Kidney epithelial cell (primary cell): Measurements from ENCODE around the gene CDC42BPA. TPM values are rescaled to one million over a fixed set of nuclear protein-coding genes. Genes with fewer than 3 reads are reported as not detected.

Experiments
- DNase-seq: peaks from one replicate; pipeline ENCODE4 v3.0.0-alpha.2; 2010; ENCODE audit warnings: low read depth
- H3K27me3 ChIP-seq: 2 replicates; pipeline ENCODE4 v1.6.0; 2011; ENCODE audit warnings: low read length; ENCODE audit not compliant: control insufficient read depth, insufficient read depth
- H3K36me3 ChIP-seq: 2 replicates; pipeline ENCODE4 v1.5.1; 2011; ENCODE audit warnings: low read length; ENCODE audit not compliant: control insufficient read depth, insufficient read depth
- H3K4me3 ChIP-seq: 2 replicates; pipeline ENCODE4 v1.5.1; 2011; ENCODE audit warnings: low read depth, mild to moderate bottlenecking, control low read depth, low read length
- total RNA-seq: library from RNA; depleted of rRNA; stranded (reverse); fragments of >200 nt; gene quantifications from 2 replicates; pipeline ENCODE4 v1.2.3, GENCODE V29; 2015
- TF ChIP-seq, protein P1 (sequence below): IDR thresholded peaks from 2 replicates; pipeline ENCODE4 v1.5.1; 2011; ENCODE audit warnings: mild to moderate bottlenecking, moderate library complexity, low read length, control low read depth, inconsistent platforms; ENCODE audit not compliant: insufficient read depth, poor library complexity, severe bottlenecking

The CDC42BPA gene
- total RNA-seq, 1 donor from 2014 or later = 33.4 TPM

DNA sequence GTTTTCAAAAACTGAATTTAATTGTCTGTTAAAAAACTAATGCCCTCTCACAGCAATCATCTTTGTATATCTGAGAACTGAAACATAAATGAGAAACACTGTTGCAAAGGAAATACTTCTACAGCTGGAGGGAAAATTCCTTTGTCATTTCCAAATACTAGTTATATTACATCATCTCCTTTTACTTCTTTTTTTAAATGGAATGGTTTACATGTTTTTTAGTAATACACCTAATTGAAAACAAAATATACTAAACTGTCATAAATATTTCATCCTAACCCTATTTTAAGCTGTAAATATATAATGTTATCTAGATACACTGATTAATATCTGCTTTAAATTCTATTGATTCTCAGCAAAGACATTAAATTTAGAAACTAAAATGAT is 19.1 kb downstream of the CDC42BPA start:
- TF ChIP-seq, protein P1, sequence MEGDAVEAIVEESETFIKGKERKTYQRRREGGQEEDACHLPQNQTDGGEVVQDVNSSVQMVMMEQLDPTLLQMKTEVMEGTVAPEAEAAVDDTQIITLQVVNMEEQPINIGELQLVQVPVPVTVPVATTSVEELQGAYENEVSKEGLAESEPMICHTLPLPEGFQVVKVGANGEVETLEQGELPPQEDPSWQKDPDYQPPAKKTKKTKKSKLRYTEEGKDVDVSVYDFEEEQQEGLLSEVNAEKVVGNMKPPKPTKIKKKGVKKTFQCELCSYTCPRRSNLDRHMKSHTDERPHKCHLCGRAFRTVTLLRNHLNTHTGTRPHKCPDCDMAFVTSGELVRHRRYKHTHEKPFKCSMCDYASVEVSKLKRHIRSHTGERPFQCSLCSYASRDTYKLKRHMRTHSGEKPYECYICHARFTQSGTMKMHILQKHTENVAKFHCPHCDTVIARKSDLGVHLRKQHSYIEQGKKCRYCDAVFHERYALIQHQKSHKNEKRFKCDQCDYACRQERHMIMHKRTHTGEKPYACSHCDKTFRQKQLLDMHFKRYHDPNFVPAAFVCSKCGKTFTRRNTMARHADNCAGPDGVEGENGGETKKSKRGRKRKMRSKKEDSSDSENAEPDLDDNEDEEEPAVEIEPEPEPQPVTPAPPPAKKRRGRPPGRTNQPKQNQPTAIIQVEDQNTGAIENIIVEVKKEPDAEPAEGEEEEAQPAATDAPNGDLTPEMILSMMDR = no peak
- Histone ChIP-seq H3K4me3 (no peak overlapping the region), H3K36me3 (no peaks in the 10 kb centered on the region), H3K27me3 (no peaks in the 10 kb centered on the region)
- no peak for DNase-seq

DNA sequence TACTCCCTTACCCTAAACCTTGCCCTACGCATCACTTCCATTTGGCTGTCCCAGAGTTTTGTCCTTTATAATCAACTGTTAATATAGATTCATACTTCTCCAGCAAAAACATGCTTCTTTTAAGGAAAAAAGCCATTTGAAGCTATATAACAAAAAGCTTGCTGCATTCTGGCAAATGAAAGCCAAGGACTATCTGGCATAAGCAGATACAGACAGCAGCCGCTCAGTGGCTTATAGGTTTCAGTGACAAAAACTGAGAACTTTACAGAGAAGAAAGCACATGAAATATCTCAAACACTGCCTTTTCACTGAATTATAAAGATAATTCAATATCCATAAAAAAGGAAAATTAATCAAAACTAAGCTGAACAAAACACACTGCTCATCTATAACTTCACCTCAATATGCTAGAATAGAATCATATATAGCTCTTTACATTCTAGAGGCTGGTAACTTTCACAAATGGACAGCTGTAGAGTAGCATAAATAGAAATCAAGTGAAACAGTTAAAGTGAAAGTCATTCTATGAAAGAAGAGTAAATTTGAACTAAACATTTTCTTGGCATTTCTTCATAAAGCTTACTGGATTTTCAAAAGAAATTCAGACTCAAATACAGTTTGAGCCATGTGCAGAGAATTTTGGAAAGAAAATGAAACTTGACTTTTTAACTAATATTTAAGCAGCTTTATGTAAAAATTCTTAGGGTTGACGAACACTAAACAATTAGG is 19.6 kb downstream of the CDC42BPA start:
- Histone ChIP-seq H3K36me3 (no peaks in the 10 kb centered on the region), H3K4me3 (no peak overlapping the region), H3K27me3 (no peaks in the 10 kb centered on the region)
- no peak for DNase-seq
- TF ChIP-seq, protein P1 = no peak

DNA sequence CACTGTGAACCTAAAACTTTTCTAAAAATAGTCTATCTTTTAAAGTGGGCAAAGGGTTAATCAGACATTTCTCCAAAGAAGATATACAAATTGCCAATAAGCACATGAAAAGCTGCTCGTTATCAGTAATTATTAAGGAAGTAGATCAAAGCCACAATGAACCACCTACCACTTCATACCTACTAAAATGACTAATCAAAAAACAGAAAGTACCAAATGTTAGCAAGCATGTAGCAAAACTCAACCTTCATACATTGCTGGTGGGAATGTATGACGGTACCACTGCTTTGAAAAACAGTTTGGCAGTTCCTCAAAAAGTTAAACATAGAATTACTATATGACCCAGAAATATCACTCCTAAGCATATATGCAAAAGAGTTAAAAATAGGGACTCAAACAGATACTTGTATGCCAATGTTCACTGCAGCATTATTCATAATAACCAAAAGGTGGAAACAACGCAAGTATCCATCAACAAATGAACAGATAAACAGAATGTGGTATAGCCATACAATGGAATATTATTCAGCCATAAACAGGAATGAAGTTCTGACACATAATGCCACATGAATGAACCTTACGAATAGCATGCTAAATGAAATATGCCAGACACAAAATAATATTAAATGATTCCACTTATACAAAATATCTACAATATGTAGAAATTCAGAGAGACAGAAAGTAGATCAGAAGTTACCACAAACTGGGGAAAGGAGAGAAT is 21.1 kb downstream of the CDC42BPA start:
- TF ChIP-seq, protein P1 = no peak
- no peaks in the 10 kb centered on the region for H3K27me3 ChIP-seq
- no peak overlapping the region for H3K4me3 ChIP-seq
- H3K36me3 ChIP-seq = no peaks in the 10 kb centered on the region
- no peak for DNase-seq

DNA sequence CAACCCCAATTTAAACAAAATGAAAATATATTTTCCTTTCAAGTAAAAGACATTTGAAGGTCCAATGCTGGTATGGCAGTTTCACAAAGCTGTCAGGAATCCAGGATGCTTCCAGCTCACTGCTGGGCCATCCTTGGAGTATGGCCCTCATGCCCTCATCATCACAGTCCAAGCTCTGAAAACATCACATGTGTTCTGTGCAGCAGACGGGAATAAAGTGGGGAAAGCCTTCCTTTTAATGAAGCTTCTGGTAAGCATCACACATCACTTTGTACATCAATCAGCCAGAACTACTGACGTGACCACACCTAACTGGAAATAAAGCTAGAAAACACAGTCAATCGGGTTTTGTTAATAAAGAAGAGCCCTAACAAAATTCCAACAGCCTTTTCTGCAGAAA is 22.7 kb downstream of the CDC42BPA start:
- H3K4me3 ChIP-seq = no peak overlapping the region
- H3K36me3 ChIP-seq = no peaks in the 10 kb centered on the region
- TF ChIP-seq, protein P1 = no peak
- no peaks in the 10 kb centered on the region for H3K27me3 ChIP-seq
- no peak for DNase-seq

DNA sequence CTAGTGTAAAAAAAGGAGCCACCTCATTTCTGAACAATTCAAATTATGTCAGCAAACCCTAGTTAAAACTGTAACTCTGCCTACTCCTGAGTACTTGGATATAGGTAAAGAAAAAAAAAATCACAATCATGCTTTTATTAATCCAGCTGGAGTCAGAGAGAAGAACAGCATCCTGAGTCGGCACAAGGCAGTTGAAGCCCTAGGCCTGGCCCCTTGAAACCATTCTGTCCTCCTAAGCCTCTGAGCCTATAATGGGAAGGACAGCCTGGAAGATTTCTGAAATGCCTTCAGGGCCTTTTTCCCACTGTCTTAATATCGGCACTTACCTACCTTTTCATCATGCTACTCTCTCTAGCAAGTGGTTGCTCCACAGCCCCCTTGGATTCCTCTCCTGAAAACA is 32.5 kb downstream of the CDC42BPA start:
- H3K27me3 ChIP-seq = no peaks in the 10 kb centered on the region
- TF ChIP-seq, protein P1 = no peak
- no peak overlapping the region for H3K4me3 ChIP-seq
- DNase-seq = no peak
- no peaks in the 10 kb centered on the region for H3K36me3 ChIP-seq
